Measurements from ENCODE around the gene SGSM1. TPM values are rescaled to one million over a fixed set of nuclear protein-coding genes. Genes with fewer than 3 reads are reported as not detected.

SGSM1 gene
- total and polyA plus RNA-seq, 9 of the 15 experiments (the other 6 are each of a cell fraction or from before 2014, with no cell fraction given), result not detected

- TF ChIP-seq, protein P1, sequence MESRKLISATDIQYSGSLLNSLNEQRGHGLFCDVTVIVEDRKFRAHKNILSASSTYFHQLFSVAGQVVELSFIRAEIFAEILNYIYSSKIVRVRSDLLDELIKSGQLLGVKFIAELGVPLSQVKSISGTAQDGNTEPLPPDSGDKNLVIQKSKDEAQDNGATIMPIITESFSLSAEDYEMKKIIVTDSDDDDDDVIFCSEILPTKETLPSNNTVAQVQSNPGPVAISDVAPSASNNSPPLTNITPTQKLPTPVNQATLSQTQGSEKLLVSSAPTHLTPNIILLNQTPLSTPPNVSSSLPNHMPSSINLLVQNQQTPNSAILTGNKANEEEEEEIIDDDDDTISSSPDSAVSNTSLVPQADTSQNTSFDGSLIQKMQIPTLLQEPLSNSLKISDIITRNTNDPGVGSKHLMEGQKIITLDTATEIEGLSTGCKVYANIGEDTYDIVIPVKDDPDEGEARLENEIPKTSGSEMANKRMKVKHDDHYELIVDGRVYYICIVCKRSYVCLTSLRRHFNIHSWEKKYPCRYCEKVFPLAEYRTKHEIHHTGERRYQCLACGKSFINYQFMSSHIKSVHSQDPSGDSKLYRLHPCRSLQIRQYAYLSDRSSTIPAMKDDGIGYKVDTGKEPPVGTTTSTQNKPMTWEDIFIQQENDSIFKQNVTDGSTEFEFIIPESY (CRISPR knock-in tag; IDR thresholded peaks at IDR 0.05), result no peak
- TF ChIP-seq ZNF253 (CRISPR knock-in tag; conservative IDR thresholded peaks at IDR 0.05) (no peak), ZNF431 (CRISPR knock-in tag; IDR thresholded peaks at IDR 0.05) (no peak), RBM14 (IDR thresholded peaks at IDR 0.05; ENCODE audit: borderline replicate concordance, insufficient read depth, low read depth, low read length) (no peak), ZBTB2 (IDR thresholded peaks at IDR 0.05) (no peak), MCM2 (IDR thresholded peaks at IDR 0.05; ENCODE audit: low read depth) (no peak), SFPQ (IDR thresholded peaks at IDR 0.05; ENCODE audit: low read depth, low read length) (no peak), RBM17 (IDR thresholded peaks at IDR 0.05; ENCODE audit: borderline replicate concordance, low read depth, low read length) (no peak), FOXJ3 (CRISPR knock-in tag; IDR thresholded peaks at IDR 0.05) (no peak)
Measured at GRCh38 chr22:24859587-24859986, 53.6 kb downstream of the SGSM1 start (continued).
